GM12878 (cell line): ENCODE measurements around the gene IPCEF1. TPM values are rescaled to one million over a fixed set of nuclear protein-coding genes. Genes with fewer than 3 reads are reported as not detected.

Source experiments
- ATF2 ChIP-seq: IDR thresholded peaks from 2 replicates; pipeline ENCODE4 v1.6.1; 2012; ENCODE audit warnings: low read length, inconsistent platforms
- BHLHE40 ChIP-seq, 2 experiments: fragments of 450-650 bp in 1 of 2; IDR thresholded peaks; 2 replicates each; pipeline ENCODE4 v1.6.1; 2011 to 2017; ENCODE audit warnings: low read depth in 2 of 2, borderline replicate concordance in 1 of 2, improper control_type of control experiment in 1 of 2, low read length in 1 of 2, mild to moderate bottlenecking in 1 of 2
- BRCA1 ChIP-seq: IDR thresholded peaks from 2 replicates; pipeline ENCODE4 v1.6.1; 2011; ENCODE audit warnings: low read depth, low read length, improper control_type of control experiment
- CHD4 ChIP-seq: fragments of 200-600 bp; sonication (generic); IDR thresholded peaks from 2 replicates; pipeline ENCODE4 v1.6.1; 2016; ENCODE audit warnings: mild to moderate bottlenecking
- FOXK2 ChIP-seq: fragments of 450-650 bp; IDR thresholded peaks from 2 replicates; pipeline ENCODE4 v1.6.1; 2017; ENCODE audit warnings: mild to moderate bottlenecking, moderate library complexity
- JUNB ChIP-seq: IDR thresholded peaks from 2 replicates; pipeline ENCODE4 v1.6.1; 2016; ENCODE audit warnings: antibody characterized with exemption, mild to moderate bottlenecking
- KAT2A ChIP-seq: conservative IDR thresholded peaks from 2 replicates; pipeline ENCODE4 v1.6.1; 2011; ENCODE audit warnings: low read depth, low read length; ENCODE audit not compliant: control insufficient read depth
- MXI1 ChIP-seq: fragments of 150-350 bp; IDR thresholded peaks from 2 replicates; pipeline ENCODE4 v1.6.1; 2011; ENCODE audit warnings: low read depth, mild to moderate bottlenecking, inconsistent platforms, low read length, improper control_type of control experiment
- RBBP5 ChIP-seq: fragments of 200-600 bp; sonication (generic); conservative IDR thresholded peaks from 2 replicates; pipeline ENCODE4 v1.6.1; 2016
- SIX5 ChIP-seq: IDR thresholded peaks from 2 replicates; pipeline ENCODE4 v1.6.1; 2011; ENCODE audit warnings: mild to moderate bottlenecking, low read depth, low read length, moderate library complexity; ENCODE audit not compliant: severe bottlenecking
- STAT1 ChIP-seq: fragments of 450-650 bp; conservative IDR thresholded peaks from 2 replicates; pipeline ENCODE4 v1.6.1; 2014; ENCODE audit warnings: antibody characterized with exemption, mild to moderate bottlenecking
- ZNF24 ChIP-seq: fragments of 450-650 bp; IDR thresholded peaks from 2 replicates; pipeline ENCODE4 v1.6.1; 2017; ENCODE audit warnings: antibody characterized with exemption, mild to moderate bottlenecking
- polyA plus RNA-seq, 11 experiments: library from polyadenylated mRNA; depleted of rRNA in 4 of 11; unstranded in 6 of 11; stranded (reverse) in 5 of 11; fragments of >200 nt; fragmentation: Nextera tagmentation in 4 of 11; fragmentation: Illumina TruSeq in 1 of 11; extraction: Ambion mirVana in 4 of 11; extraction: Trizol in 1 of 11; gene quantifications; 1 replicate in 1 of 11; 2 replicates in 10 of 11; pipeline versions ENCODE4 v1.2.1 to v1.2.3, GENCODE V29; 2011 to 2016; ENCODE audit warnings: inconsistent platforms in 2 of 11, missing spikeins in 2 of 11, low read depth in 1 of 11
- total RNA-seq, 4 experiments: library from RNA; depleted of rRNA in 3 of 4; stranded (reverse); fragments of >200 nt in 3 of 4; fragmentation: Illumina TruSeq in 1 of 4; extraction: Trizol in 1 of 4; gene quantifications; 2 replicates each; pipeline versions ENCODE4 v1.2.1 to v1.2.3, GENCODE V29; 2013 to 2021
- TF ChIP-seq, protein P1 (sequence below): IDR thresholded peaks from 2 replicates; pipeline ENCODE4 v1.6.1; 2012; ENCODE audit warnings: mild to moderate bottlenecking, low read depth, low read length

Gene IPCEF1
- total and polyA plus RNA-seq, 10 of the 15 experiments (the other 5 are each of a cell fraction or from before 2014, with no cell fraction given) = 1.3 to 137 (median 4.2) TPM

DNA sequence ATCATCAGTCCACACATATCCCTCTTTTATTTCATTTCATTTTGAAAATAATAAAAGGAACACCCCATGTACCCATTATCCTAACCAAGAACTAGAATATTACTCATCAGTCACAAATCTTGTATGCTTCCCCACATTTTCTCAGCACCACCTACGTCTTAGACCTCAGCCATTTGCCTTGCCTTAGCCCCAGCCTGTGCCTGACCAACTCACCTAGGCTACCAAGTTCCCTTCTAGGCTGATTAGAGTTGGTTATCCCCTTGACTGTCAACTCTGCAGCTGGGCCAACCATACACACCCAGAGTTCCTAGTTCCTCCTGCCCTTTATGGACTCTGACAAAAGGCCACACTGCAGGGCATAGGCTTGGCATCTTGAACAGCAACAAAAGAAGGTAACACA, 33.4 kb upstream of the IPCEF1 start (continued):
- TF ChIP-seq, protein P1, sequence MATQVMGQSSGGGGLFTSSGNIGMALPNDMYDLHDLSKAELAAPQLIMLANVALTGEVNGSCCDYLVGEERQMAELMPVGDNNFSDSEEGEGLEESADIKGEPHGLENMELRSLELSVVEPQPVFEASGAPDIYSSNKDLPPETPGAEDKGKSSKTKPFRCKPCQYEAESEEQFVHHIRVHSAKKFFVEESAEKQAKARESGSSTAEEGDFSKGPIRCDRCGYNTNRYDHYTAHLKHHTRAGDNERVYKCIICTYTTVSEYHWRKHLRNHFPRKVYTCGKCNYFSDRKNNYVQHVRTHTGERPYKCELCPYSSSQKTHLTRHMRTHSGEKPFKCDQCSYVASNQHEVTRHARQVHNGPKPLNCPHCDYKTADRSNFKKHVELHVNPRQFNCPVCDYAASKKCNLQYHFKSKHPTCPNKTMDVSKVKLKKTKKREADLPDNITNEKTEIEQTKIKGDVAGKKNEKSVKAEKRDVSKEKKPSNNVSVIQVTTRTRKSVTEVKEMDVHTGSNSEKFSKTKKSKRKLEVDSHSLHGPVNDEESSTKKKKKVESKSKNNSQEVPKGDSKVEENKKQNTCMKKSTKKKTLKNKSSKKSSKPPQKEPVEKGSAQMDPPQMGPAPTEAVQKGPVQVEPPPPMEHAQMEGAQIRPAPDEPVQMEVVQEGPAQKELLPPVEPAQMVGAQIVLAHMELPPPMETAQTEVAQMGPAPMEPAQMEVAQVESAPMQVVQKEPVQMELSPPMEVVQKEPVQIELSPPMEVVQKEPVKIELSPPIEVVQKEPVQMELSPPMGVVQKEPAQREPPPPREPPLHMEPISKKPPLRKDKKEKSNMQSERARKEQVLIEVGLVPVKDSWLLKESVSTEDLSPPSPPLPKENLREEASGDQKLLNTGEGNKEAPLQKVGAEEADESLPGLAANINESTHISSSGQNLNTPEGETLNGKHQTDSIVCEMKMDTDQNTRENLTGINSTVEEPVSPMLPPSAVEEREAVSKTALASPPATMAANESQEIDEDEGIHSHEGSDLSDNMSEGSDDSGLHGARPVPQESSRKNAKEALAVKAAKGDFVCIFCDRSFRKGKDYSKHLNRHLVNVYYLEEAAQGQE = no peak
- TF ChIP-seq ATF2 (no peak), RBBP5 (no peak), BRCA1 (no peak), MXI1 (no peak), SIX5 (no peak), CHD4 (no peak), JUNB (no peak), ZNF24 (no peak), KAT2A (no peak), STAT1 (no peak), FOXK2 (no peak), BHLHE40 (IDR thresholded peaks at IDR 0.05; ENCODE audit: borderline replicate concordance in 1 of 2, low read depth in 2 of 2, low read length in 1 of 2) (no peak)
